Measurements from ENCODE around the gene FLNB.
"Not testable (repeated sequence)": the region's sequence is repeated elsewhere in the genome, so short reads cannot be mapped to it uniquely, and the experiment has no call there.

GRCh38 chr3:58201451-58201850, 193.2 kb downstream of the FLNB start:
- TF ChIP-seq YY1 (tag by site-specific recombination; IDR thresholded peaks at IDR 0.05); ZNF266 (tag by site-specific recombination; IDR thresholded peaks at IDR 0.05; ENCODE audit: low read depth); KLF10 (tag by site-specific recombination; IDR thresholded peaks at IDR 0.05); ZNF366 (tag by site-specific recombination; conservative IDR thresholded peaks at IDR 0.05); CTCF (tag by site-specific recombination; IDR thresholded peaks at IDR 0.05); ZNF24 (tag by site-specific recombination; IDR thresholded peaks at IDR 0.05); PATZ1 (tag by site-specific recombination; IDR thresholded peaks at IDR 0.05): not testable (repeated sequence)

Data from HEK293 (cell line).